HTR-8/SVneo (cell line): Measurements from ENCODE around the gene DDX43.
"Not testable (repeated sequence)": the region's sequence is repeated elsewhere in the genome, so short reads cannot be mapped to it uniquely, and the experiment has no call there.

Experiments
- DNase-seq: peaks from one replicate; pipeline ENCODE4 v3.0.0; 2011; ENCODE audit warnings: low spot score, mixed read lengths; ENCODE audit not compliant: insufficient read length
- FAIRE-seq: peaks from 2 replicates; lab custom pipeline; 2011; peaks lifted over from hg19 to GRCh38; lab: Jason Lieb, UNC

Gene DDX43

DNA sequence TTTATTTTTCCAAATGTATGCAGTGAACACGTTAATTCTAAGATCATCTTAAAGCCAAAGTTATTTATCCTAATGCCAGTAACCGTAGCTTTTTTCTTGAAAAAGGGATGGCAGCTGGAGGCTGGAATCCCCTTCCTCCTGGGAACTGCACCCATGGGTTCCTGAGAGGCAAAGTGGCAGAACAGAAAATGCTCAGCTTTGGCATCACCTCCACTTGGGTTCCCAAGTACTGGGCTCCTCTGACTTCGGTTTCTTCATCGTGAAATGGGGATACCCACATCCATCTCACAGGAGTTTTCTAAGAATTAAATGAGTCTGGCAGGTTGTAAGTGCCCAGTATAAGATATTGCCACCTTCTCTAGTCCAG is 6.2 kb upstream of the DDX43 start:
- no peak for FAIRE-seq

DNA sequence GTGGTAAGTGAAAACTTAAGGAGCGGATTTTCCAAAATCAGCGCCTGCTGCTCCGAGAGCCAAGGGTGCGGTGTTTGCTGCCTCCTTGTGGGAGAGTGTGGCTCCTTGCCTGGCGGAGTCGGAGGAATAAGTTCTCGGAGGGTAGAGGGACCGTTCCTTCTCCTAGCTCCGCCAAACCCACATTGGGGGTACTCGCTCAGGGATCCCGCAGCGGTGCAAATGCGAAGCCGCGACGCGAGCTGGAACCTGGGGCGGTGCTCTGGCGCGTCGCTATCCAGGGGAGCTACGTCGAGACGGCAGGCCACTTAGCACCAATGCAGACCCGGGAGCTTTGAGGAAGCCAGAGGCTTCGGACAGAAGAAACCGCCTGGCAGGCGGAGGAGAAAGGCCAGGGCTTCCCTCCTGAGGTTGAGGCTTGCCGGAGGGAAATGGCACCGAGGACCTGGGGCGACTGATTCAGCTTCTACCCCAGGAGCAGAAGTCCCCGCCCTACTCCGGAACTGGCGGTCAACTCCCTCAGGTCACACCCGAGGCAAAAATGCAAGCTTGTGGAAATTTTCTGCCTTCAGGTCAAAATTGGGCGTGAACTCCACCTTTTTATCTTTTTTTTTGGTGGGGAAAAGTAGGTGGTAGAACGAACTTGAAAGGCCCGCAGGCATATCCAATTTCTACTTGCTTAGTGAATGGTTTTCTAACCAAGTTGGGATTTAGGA is 5.7 kb upstream of the DDX43 start:
- DNase-seq (peak; percentile 79), FAIRE-seq (peak; percentile 49)

More for the DNA sequence above, 6.2 kb upstream of the DDX43 start:
- peak; percentile 36 for DNase-seq

DNA sequence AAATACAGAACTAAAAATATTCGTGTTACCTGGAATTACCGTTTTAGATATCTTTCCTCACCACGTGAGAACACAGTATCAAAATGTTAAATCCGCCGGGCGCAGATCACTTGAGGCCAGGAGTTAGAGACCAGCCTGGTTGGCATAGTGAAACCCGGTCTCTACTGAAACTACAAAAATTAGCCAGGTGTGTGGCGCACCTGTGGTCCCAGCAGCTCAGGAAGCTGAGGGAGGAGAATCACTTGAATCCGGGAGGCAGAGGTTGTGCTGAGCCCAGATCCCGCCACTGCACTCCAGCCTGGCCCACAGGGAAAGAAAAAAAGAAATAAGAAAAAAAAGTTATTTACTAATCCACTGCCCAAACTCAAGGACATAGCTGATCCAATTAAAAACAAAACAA is 4.8 kb upstream of the DDX43 start:
- FAIRE-seq, result no peak
- DNase-seq, result no peak

DNA sequence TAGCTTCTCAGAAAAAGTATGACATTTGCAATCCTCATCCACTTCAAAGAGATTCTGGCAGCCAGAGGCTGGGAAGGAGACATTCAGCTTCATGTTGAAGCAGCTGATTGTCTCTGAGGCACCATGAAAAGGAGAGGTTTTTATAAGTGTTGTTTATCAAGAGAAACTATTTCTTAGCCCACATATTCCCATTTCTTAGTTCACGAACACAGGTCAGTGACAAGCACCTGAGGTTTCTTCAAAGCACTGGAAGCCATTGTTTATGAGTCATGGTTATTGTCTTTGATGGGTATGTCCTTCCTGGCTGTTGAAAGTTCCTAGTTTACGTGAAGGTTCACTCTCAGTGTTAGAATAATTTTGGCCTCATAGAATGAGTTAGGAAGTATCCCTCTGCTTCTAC is 3.0 kb upstream of the DDX43 start:
- no peak for FAIRE-seq
- DNase-seq, result no peak

DNA sequence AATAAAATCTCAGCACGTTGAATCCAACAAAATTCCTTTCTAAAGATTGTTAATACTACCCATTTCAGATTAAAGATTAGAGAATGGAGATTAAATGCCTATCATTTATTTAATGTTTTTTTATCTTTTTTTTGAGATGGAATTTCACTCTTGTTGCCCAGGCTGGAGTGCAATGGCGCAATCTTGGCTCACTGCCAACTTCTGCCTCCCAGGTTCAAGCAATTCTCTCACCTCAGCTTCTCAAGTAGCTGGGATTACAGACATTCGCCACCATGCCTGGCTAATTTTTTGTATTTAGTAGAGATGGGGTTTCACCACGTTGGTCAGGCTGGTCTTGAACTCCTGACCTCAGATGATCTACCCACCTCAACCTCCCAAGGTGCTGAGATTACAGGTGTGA is 2.4 kb upstream of the DDX43 start:
- not testable (repeated sequence) for FAIRE-seq, DNase-seq

DNA sequence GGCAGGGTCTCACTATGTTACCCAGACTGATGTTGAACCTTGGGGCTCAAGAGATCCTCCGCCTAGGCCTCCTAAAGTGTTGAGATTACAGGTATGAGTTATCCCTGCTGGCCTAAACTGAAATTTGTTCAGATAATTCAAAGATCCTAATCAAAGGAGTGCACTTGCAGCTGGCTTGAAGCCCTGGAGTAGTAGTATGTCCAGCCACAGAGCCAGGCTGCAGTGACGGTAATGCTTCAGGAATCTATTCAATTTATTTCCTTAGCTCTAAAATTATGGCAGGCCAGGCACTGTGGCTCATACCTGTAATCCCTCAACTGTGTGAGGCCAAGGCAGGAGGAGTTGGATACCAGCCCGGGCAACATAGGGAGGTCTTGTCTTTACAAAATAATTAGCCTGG is 1.4 kb upstream of the DDX43 start:
- DNase-seq, result no peak
- no peak for FAIRE-seq

DNA sequence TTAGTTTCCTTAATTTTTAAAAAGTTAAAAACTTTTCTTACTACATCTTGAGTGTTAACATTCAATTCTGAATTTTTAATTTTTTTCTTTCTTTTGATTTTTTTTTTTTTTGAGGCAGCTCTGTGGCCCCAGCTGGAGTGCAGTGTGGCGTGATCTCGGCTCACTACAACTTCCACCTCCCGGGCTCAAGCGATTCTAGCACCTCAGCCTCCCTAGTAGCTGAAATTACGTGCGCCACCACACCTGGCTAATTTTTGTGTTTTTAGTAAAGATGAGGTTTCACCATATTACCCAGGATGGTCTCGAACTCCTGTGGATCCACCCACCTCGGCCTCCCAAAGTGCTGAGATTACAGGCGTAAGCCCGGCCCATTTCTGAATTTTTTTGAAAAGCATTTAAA is 1.2 kb downstream of the DDX43 start:
- FAIRE-seq (no peak), DNase-seq (no peak)

DNA sequence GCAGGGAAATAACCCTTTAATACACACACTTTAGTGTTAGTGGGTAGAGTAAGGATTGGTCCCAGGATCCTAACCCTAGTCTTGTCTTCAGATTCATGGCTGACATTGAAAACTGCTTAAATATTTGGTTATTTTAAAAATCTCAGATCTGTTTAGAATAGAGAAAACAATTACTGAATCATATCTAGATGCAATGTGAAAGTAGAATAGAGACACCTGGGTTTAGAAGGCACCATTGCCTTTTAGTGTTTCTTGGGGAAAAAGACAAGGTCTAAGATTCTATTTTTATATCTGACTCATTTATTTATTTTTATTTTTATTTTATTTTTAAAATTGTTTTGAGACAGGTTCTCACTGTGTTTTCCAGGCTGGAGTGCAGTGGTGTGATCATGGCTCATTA is 6.0 kb downstream of the DDX43 start:
- FAIRE-seq (no peak), DNase-seq (no peak)

DNA sequence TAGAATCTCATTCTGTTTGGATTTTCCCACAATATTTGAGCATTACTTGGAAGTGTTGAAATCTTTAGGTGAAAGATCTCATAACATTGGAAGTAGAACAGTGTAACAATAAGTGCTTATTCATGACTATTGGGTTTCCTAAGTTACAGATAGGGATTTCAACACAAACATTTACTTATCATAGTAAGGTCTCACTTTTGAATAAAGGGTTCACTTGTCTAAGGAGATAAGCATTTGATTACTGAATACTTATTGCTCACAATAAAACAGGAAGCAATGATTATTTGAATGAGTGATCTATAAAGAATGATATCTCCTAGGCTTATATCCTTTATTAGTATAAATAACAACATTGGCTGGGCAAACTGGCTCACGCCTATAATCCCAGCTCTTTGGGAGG is 14.8 kb downstream of the DDX43 start:
- no peak for FAIRE-seq
- no peak for DNase-seq

DNA sequence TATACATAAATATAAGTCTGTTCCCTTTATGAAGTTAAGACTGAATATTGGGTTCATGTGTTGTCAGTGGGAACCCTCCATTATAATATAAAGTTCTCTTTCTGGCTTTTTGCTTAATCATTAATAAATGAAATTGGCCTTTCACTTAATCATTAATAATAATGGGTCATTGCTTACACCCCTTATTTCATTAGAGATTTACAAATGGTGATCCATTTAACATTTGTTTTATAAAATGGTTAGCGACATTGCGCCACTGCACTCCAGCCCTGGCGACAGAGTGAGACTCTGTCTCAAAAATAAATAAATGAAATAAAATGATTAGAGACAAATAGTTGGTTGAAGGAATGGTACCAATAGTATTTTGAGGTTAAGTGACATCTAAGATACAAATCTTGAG is 18.5 kb downstream of the DDX43 start:
- DNase-seq, result no peak
- no peak for FAIRE-seq

DNA sequence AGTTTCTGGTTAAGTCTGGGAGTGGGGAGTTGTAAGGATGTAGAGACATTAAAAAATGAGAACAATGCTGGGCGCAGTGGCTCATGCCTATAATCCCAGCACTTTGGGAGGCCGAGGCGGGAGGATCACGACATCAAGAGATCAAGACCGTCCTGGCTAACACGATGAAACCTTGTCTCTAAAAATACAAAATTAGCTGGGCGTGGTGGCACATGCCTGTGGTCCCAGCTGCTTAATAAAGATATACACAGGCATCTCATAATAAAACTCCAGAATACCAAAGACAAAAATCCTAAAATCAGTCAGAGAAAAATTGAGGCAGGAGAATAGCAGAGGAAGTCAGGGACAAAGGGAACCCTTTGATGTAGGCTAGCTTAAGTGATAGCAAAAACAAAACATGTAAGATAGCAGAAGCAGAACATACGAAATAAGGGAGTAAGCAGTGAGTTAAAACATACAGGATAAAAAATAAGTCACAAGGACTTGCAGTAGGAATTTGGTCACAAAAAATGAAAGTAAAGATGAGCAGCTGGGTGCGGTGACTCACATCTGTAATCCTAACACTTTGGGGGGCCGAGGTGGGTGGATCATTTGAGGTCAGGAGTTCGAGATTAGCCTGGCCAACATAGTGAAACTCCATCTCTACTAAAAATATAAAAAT is 23.6 kb downstream of the DDX43 start:
- DNase-seq (no peak), FAIRE-seq (no peak)

DNA sequence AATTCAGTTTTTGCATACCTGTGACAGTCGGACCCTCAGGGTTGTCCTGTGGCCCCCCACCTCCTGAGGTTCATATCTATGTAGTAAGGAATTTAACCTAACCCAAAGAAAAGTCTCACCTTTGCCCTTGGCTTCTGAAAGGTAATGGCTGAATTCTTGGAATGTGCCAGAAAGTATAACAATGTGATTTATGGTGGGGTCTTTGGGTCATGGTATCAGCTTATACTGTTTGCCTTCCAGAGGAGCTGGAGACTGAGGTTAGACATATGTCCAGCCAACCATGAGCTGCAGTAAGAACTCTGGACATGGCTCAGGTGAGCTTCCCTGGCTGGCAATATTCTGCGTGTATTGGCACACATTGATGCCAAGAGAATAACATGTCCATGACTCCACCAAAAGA is 26.9 kb downstream of the DDX43 start:
- FAIRE-seq (no peak), DNase-seq (no peak)

DNA sequence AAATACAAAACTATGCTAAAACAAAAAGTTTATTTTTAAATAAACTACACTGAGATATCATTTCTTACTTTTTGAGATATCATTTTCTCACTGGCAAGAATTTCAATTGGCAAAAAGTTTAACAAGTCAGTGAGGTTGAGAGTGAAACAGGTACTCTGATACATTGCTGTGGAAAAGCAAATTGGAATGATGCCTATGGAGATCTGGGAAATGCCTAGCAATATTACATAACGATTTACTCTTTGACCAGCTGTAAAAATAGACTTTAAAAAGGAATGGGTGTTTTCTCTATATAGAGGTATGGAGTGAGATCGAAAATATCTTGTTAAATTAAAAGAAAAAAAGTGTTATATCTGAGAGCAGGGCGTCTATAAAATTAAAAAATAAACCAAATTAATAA is 40.6 kb downstream of the DDX43 start:
- no peak for DNase-seq

DNA sequence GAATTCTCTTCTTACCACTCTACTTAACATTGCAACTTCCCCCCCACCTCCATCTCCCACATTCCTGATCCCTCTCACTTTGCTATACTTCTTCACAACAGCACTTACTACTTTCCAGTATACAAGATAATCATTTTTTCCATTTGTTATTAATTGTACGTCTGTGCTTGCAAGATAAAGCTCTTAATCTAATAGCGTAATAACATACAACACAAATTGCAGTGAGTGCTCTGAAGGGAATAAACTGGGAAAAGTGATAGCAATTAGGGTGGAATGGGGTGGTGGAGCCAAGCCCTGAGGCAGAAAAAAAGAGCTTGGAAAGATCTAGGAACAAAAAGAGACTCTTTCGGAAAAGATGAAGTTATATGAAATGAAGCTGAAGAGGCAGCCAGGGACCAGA is 48.9 kb downstream of the DDX43 start:
- no peak for FAIRE-seq
- DNase-seq, result no peak

More for the DNA sequence above, 40.6 kb downstream of the DDX43 start:
- FAIRE-seq, result no peak

DNA sequence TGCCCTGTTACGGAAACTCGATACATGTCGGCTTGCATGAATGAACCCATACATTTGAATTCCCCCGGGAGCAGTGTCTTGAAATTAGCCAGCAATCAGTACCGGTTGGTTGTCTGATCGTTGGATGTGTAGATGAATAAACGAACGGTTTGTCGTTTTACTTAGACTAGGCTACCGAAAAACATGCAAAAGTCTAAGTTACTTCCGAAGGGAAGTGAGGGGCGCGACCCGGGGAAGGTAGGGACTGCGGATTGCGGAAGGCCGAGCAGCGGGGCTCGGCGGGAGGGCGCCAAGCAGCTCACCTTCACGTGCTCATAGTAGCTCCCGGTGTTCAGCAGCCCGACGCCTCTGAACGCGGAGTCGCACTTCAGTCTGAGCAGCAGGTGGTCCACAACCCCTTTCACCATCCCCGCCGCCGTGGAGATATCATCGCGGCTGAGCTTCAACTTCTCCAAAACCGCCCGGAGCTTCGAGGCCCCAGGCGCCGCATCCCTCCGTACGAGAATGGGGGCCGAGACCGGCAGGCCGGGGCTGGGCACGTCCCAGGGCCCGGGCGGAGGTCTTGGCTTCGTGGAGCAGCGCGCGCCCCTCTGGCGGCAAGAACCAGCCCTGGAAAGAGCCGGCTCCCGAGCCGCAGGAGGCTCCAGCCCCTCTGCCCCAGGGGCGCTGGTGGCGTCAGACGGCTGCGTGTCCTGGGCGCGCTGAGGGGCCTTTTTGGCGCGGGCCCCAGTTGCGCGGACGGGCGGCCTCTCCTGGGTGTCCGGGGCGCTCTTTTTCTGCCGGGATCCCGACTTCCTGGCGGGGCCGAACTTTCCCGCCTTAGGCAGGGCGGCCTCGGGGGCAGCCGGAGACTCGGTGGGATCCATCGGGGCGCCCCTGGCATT is 56.8 kb downstream of the DDX43 start:
- no peak for FAIRE-seq
- no peak for DNase-seq

DNA sequence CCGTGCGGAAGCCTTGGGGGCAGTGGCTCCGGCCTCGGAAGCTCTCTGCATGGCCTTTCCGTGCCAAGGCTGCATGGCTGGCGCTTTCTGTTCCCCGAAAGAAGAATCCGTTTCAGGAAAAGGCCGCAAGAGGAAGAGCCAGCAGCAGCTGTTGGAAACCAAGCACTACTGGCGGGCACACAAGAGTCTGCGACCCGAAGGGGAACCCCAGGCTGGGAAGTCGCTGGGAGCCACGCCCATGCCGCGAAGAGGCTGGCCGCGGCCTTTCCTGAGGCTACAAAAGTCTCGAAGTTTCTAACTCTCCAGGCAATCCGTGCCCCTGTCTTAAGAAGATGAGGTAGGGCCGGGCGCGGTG is 57.5 kb downstream of the DDX43 start, which contains the start of gene CGAS:
TSS of gene CGAS (minus strand) at position 191 of the 355 bp plus-strand sequence. CDS start at position 75, 116 bp downstream.
- no peak for DNase-seq
- FAIRE-seq, result no peak

DNA sequence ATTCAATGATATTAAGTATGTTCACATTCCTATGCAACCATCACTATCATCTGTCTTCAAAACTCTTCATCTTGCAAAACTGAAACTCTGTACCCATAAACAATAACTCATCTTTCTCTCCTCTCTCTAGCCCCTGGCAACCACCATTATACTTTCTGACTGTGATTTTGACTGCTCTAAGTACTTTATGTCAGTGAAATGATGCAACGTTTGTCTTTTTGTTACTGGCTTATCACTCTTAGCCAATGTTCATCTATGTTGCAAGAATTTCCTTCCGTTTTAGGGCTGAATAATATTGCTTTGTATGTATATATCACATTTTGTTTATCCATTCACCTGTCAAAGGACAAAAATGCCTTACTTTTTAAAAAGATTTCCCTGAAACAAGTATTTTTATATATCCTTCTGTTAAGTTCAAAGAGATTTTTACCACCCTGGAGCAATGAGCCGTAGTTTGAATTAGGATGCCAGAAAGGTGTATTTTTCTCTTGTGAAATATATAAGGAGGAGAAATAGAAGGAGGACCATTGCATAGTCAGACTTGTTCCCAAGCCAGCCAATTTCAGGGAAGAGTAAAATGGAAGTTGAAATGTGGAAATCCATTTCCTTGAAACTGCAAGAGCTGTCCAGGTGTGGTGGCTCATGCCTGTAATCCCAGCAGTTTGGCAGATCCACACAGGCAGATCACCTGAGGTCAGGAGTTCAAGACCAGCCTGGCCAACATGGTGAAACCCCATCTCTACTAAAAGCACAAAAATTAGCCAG is 61.4 kb downstream of the DDX43 start:
- DNase-seq (no peak), FAIRE-seq (no peak)

DNA sequence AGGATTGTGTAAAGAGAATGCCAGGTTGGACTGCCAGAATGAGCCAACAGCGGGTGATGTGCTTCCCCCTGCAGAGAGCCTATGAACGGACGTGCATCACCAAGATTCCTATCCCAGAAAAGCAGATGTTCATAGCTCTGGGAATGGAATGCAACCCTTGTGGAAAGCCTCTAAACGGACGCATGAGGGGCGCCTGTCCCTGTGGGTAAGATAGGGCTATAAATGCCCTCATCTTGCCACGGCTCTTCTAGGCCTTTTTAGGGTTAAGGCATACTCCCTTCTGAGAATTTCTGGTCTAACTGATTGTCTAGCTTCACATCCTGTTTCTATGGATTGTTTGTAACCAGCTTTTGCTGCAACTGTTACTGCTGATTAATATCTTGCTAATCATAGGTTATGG is 64.8 kb downstream of the DDX43 start:
- not testable (repeated sequence) for DNase-seq, FAIRE-seq

DNA sequence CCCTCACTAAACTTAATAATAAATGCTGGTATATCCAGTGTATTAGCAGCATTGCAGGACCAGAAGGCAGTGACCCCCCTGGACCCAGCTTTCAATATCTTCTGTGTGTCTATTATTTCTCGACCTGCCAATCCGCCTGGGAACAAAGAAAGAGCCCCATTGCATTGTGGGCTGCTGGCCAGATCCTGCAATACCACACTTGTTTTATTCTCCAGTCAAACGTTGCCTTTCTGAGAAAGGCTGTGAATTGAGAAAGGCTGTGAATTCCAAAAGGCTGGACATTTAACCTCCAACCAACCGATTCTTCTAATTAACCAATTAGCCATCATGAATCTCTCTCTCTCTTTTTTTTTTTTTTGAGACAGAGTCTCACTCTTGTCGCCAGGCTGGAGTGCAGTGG is 65.4 kb downstream of the DDX43 start:
- DNase-seq, result no peak
- no peak for FAIRE-seq
